ENCODE measurements around the gene GAREM2.
"Not testable (repeated sequence)": the region's sequence is repeated elsewhere in the genome, so short reads cannot be mapped to it uniquely, and the experiment has no call there.

The GAREM2 gene

DNA sequence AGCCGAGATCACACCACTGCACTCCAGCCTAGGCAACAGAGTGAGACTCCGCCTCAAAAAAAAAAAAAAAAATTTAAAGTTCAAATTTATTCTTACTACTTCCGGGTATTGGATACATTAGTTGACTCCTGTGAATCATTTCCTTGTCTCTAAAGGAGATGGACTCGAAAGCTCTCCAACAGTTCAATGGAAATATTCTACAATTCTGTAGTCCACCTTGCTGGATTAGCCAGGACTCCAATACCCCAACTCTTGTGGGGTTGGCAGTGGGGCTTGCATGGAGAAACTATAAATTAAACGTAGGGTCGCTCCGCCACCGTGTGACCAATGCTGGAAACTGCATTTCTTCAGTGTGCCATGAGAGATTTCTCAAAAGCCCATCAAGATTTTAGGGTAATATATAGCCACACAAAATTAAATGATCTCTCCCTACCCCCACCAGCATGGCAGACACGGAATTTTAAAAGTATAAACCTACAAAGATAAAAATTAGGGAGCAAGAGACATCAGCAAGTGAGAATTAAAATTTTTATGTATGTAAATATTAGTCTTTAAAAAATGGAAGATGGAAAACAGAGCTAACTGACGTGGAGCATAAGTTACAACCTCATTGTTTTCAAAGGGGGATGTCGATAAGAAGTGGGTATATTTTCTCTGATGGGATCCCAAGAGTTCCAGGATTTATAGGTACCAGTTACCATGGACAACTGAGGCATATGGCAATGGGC, 27.8 kb upstream of the GAREM2 start:
- Histone ChIP-seq H3K4me2 (no peak overlapping the region), H3K27ac (no peak overlapping the region), H4K20me1 (no peaks in the 10 kb centered on the region), H3K36me3 (no peaks in the 10 kb centered on the region), H3K9ac (0 out of 2 replicates have a peak overlapping the region, but pooled peaks have one; percentile 41), H3K9me3 (no peaks in the 10 kb centered on the region), H3K4me3 (no peak overlapping the region), H3K4me1 (peaks cover 6% of the 10 kb centered on the region), H3K27me3 (no peaks in the 10 kb centered on the region)
- TF ChIP-seq Cebpa-rat (IDR thresholded peaks at IDR 0.05): no peak

- Histone ChIP-seq H4K20me1 (no peaks in the 10 kb centered on the region), H3K4me2 (no peak overlapping the region), H3K36me3 (no peaks in the 10 kb centered on the region), H3K4me3 (no peak overlapping the region), H3K9me3 (no peaks in the 10 kb centered on the region), H3K9ac (no peak overlapping the region), H3K27ac (no peak overlapping the region), H3K4me1 (peaks cover 6% of the 10 kb centered on the region), H3K27me3 (no peaks in the 10 kb centered on the region)
- no peak for TF ChIP-seq Cebpa-rat (IDR thresholded peaks at IDR 0.05)
Measured at GRCh38 chr2:26148501-26148900, 24.4 kb upstream of the GAREM2 start.

DNA sequence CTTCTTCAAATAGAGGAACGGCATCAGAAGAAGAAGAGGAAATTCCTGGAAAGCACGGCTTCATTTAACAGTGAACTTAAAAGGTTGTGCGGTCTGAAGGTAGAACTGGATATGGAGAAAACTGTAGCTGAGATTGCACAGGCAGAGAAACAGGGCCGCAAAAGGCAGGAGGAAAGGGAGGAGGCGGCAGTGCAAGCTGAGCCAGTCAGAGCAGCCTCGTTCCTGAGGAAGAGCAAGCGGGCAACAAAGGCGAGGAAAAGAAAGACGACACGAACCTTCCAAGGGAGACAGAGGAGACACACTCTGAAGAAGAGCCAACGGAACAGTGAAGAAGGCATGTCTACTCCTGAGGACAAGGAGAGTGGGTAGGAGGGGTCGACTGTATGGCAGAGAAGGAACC, 22.6 kb upstream of the GAREM2 start:
- no peaks in the 10 kb centered on the region for H3K36me3 ChIP-seq
- no peaks in the 10 kb centered on the region for H3K27me3 ChIP-seq
- no peak for TF ChIP-seq Cebpa-rat (IDR thresholded peaks at IDR 0.05)
- no peak overlapping the region for H3K4me3 ChIP-seq
- peaks cover 9% of the 10 kb centered on the region for H3K9me3 ChIP-seq
- H3K27ac ChIP-seq: no peak overlapping the region
- no peaks in the 10 kb centered on the region for H4K20me1 ChIP-seq
- no peak overlapping the region for H3K9ac ChIP-seq
- no peaks in the 10 kb centered on the region for H3K4me1 ChIP-seq
- H3K4me2 ChIP-seq: no peak overlapping the region

- Histone ChIP-seq H3K36me3 (no peaks in the 10 kb centered on the region), H3K4me1 (no peaks in the 10 kb centered on the region), H3K4me2 (no peak overlapping the region), H3K27ac (no peak overlapping the region), H3K9me3 (peaks cover 9% of the 10 kb centered on the region), H3K9ac (no peak overlapping the region), H3K27me3 (no peaks in the 10 kb centered on the region), H4K20me1 (no peaks in the 10 kb centered on the region), H3K4me3 (no peak overlapping the region)
- TF ChIP-seq Cebpa-rat (IDR thresholded peaks at IDR 0.05): peak; percentile 24; the same call in 1 of the 2 replicates
Measured at GRCh38 chr2:26157580-26157979, 15.3 kb upstream of the GAREM2 start.

DNA sequence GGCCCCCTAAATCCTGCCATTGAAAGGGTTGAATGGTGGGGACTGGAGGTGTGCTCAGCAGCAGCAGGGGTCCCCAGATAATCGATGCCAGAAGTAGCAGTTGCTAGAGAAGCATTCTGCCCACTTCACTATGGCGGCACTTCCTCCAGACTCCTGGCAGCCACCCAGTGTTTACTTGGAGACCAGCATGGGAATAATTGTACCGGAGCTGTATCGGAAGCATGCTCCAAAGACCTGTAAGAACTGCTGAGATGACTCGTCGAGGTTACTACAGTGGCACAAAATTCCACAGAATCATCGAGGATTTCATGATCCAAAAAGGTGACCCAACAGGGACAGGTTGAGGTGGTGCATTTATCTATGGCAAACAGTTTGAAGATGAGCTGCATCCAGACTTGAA, 11.0 kb upstream of the GAREM2 start:
- no peaks in the 10 kb centered on the region for H3K36me3 ChIP-seq
- H3K27ac ChIP-seq: no peak overlapping the region
- H3K9ac ChIP-seq: no peak overlapping the region
- no peak overlapping the region for H3K4me3 ChIP-seq
- no peaks in the 10 kb centered on the region; the same call in 1 of the 2 replicates for H3K9me3 ChIP-seq
- H3K4me1 ChIP-seq: no peaks in the 10 kb centered on the region
- no peak for TF ChIP-seq Cebpa-rat (IDR thresholded peaks at IDR 0.05)
- H3K4me2 ChIP-seq: no peak overlapping the region
- no peaks in the 10 kb centered on the region for H4K20me1 ChIP-seq
- no peaks in the 10 kb centered on the region for H3K27me3 ChIP-seq

- Histone ChIP-seq H3K27ac (no peak overlapping the region), H3K4me3 (no peak overlapping the region), H3K4me2 (no peak overlapping the region), H3K4me1 (no peaks in the 10 kb centered on the region), H4K20me1 (no peaks in the 10 kb centered on the region), H3K9me3 (no peaks in the 10 kb centered on the region), H3K27me3 (no peaks in the 10 kb centered on the region), H3K9ac (no peak overlapping the region), H3K36me3 (no peaks in the 10 kb centered on the region)
- no peak for TF ChIP-seq Cebpa-rat (IDR thresholded peaks at IDR 0.05)
Measured at GRCh38 chr2:26162963-26163362, 9.9 kb upstream of the GAREM2 start.

DNA sequence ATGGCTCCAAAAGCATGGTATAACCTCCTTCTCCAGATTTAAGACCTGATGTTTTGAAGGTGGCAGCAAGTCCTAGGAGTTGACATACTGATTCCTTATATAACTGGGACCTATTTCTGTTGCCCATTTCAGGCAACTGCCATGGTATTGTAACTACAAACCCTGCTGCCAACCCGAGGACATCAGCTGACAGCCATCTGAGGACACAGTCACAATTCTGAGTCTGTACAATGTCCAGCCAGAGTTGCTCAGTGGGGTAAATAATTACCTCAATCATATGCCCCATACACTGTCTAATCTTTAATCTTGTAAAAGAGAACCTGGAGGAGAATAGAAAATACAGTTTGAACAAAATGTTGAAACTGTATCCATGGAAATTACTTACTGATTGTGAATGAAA, 8.7 kb upstream of the GAREM2 start:
- Histone ChIP-seq H3K4me1 (no peaks in the 10 kb centered on the region), H3K36me3 (no peaks in the 10 kb centered on the region), H3K27me3 (no peaks in the 10 kb centered on the region), H3K27ac (no peak overlapping the region), H3K9ac (no peak overlapping the region), H3K4me3 (no peak overlapping the region), H3K4me2 (no peak overlapping the region), H4K20me1 (no peaks in the 10 kb centered on the region), H3K9me3 (no peaks in the 10 kb centered on the region)
- TF ChIP-seq Cebpa-rat (IDR thresholded peaks at IDR 0.05): no peak

DNA sequence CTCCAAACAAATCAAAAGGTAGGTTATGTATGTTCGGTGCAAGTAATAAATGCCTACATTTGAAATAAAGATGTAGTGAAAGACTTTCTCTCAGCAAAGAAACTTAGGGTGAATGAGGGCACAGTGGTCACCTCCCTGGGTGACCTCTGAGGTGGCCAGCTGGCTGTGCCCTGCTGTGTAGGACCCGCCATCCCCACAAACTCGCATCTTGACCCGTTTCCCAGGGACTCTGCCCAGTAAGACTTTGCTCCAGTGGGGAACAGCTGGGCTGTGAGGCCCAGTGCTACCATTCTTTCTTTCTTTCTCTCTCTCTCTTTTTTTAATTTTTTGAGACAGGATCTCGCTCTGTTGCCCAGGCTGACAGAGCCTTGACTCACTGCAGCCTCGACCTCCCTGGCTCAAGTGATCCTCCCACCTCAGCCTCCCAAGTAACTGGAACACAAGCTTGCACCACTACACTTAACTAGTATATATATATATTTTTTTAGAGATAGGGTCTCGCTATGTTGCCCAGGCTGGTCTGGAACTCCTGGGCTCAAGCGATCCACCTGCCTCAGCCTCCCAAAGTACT, 8.2 kb upstream of the GAREM2 start:
- no peak overlapping the region for H3K4me2 ChIP-seq
- no peaks in the 10 kb centered on the region for H3K4me1 ChIP-seq
- H3K9me3 ChIP-seq: no peaks in the 10 kb centered on the region
- no peaks in the 10 kb centered on the region for H3K36me3 ChIP-seq
- H3K27me3 ChIP-seq: peaks cover 4% of the 10 kb centered on the region
- no peak overlapping the region for H3K9ac ChIP-seq
- H4K20me1 ChIP-seq: no peaks in the 10 kb centered on the region
- no peak for TF ChIP-seq Cebpa-rat (IDR thresholded peaks at IDR 0.05)
- H3K4me3 ChIP-seq: no peak overlapping the region
- no peak overlapping the region for H3K27ac ChIP-seq

- Histone ChIP-seq H3K4me1 (no peaks in the 10 kb centered on the region), H3K9ac (no peak overlapping the region), H3K27ac (no peak overlapping the region), H4K20me1 (no peaks in the 10 kb centered on the region), H3K4me2 (no peak overlapping the region), H3K9me3 (no peaks in the 10 kb centered on the region), H3K27me3 (peaks cover 11% of the 10 kb centered on the region), H3K36me3 (no peaks in the 10 kb centered on the region), H3K4me3 (no peak overlapping the region)
- no peak for TF ChIP-seq Cebpa-rat (IDR thresholded peaks at IDR 0.05)
Measured at GRCh38 chr2:26165403-26165802, 7.5 kb upstream of the GAREM2 start.

GRCh38 chr2:26166541-26166940, 6.3 kb upstream of the GAREM2 start:
- H3K4me2 ChIP-seq, H3K36me3 ChIP-seq, H4K20me1 ChIP-seq, H3K4me1 ChIP-seq, H3K9me3 ChIP-seq, H3K4me3 ChIP-seq, H3K9ac ChIP-seq, H3K27ac ChIP-seq: not testable (repeated sequence)
- H3K27me3 ChIP-seq: peaks cover 22% of the 10 kb centered on the region

Data from BLaER1 (cell line).